Measurements from ENCODE around the gene RBP2. TPM values are rescaled to one million over a fixed set of nuclear protein-coding genes. Genes with fewer than 3 reads are reported as not detected.

The RBP2 gene
- total RNA-seq, 4 donors from 2014 or later = not detected

DNA sequence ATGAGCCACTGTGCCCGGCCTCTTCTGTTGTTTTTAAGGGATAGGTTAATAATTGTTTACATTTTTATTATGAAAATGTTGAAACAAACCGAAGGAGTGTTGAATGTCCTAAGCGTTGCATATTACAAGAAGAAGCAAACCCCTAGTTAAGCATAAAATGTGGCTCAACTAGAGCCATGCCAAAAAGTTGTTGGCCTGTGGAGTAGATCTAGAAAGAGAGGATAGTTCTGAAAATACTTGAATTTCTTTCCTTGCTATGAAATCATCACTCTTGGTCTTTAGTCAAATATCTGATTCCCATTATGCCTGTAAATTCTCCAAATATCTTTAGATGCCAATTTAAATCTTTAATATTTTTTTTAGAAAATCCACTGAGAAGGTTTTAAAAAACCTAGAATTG lies 12.8 kb downstream of the RBP2 start:
- DNase-seq = no peak
- Histone ChIP-seq H3K36me3 (no peaks in the 10 kb centered on the region), H3K9me3 (no peaks in the 10 kb centered on the region), H3K4me1 (no peaks in the 10 kb centered on the region), H3K4me3 (no peak overlapping the region), H3K27ac (no peak overlapping the region), H3K27me3 (no peaks in the 10 kb centered on the region)
- intact Hi-C loops (cut with DNase I; ENCODE audit: low total_unique reads) = no loop called here
- TF ChIP-seq POLR2A (IDR thresholded peaks at IDR 0.05) = no peak
- TF ChIP-seq, protein P1, sequence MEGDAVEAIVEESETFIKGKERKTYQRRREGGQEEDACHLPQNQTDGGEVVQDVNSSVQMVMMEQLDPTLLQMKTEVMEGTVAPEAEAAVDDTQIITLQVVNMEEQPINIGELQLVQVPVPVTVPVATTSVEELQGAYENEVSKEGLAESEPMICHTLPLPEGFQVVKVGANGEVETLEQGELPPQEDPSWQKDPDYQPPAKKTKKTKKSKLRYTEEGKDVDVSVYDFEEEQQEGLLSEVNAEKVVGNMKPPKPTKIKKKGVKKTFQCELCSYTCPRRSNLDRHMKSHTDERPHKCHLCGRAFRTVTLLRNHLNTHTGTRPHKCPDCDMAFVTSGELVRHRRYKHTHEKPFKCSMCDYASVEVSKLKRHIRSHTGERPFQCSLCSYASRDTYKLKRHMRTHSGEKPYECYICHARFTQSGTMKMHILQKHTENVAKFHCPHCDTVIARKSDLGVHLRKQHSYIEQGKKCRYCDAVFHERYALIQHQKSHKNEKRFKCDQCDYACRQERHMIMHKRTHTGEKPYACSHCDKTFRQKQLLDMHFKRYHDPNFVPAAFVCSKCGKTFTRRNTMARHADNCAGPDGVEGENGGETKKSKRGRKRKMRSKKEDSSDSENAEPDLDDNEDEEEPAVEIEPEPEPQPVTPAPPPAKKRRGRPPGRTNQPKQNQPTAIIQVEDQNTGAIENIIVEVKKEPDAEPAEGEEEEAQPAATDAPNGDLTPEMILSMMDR (IDR thresholded peaks at IDR 0.05) = no peak

DNA sequence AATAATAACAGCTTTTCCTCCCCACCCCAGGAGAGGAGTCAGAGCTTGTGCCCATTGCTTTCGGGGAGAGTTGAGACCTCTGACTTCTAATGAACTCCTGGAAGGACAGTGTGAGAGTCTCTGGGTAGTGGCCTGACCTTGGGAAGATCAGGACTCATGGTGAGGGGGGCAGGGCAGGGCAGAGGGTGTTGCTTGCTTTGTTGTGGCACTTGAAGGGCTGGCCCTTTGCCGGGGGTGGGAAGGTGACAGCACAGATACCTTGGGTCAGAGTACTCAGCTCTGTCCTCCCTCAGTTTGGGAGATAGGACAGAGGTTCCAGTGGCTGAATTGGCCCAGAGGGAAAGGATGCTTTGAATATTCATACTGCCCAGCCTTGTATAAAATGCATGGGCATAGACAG lies 15.8 kb downstream of the RBP2 start:
- Histone ChIP-seq H3K27me3 (no peaks in the 10 kb centered on the region), H3K4me1 (no peaks in the 10 kb centered on the region), H3K9me3 (no peaks in the 10 kb centered on the region), H3K36me3 (no peaks in the 10 kb centered on the region), H3K4me3 (no peak overlapping the region), H3K27ac (no peak overlapping the region)
- TF ChIP-seq POLR2A (IDR thresholded peaks at IDR 0.05) = no peak
- TF ChIP-seq, protein P1 (IDR thresholded peaks at IDR 0.05) = no peak
- DNase-seq = no peak
- intact Hi-C loops (cut with DNase I; ENCODE audit: low total_unique reads) = no loop called here

DNA sequence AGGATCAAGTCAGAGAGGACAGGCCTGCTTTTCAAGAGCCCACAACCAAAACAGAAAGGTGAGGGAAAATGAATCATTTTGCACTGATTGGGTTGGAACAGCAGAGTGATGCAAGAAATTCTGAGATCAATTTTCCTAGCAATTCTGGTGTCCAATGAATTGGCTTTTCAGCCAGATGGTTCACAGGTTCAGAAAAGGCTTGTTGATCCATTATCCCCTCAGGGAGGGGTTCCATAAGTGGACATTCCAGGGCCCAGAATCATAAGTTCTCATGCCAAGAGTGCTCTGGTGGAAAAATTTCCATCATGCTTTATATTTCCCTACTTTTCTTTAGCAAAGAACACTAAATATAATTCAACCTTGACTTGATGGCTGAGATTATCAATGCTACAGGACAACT lies 16.2 kb downstream of the RBP2 start:
- TF ChIP-seq, protein P1 (IDR thresholded peaks at IDR 0.05) = no peak
- TF ChIP-seq POLR2A (IDR thresholded peaks at IDR 0.05) = no peak
- Histone ChIP-seq H3K36me3 (no peaks in the 10 kb centered on the region), H3K9me3 (no peaks in the 10 kb centered on the region), H3K27ac (no peak overlapping the region), H3K4me3 (no peak overlapping the region), H3K27me3 (no peaks in the 10 kb centered on the region), H3K4me1 (no peaks in the 10 kb centered on the region)
- no peak for DNase-seq
- intact Hi-C loops (cut with DNase I; ENCODE audit: low total_unique reads) = no loop called here

DNA sequence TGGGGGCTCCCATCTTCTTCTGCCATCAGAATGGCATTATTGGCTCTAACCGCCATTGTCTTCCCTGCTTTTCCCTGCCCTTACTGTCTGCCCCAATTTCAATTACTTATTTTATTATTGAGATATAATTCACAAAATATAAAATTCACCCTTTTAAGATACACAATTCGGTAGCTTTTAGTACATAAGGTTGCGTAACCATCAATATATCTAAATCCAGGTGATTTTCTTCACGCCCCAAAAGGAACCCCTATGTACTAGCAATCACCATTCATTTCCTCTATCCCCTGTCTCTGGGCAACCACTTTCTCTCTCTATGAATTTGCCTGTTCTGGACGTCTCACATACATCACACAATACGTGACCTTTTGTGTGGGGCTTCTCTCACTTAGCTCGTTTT lies 18.0 kb downstream of the RBP2 start:
- DNase-seq = no peak
- no peaks in the 10 kb centered on the region for H3K27me3 ChIP-seq
- H3K4me3 ChIP-seq = no peak overlapping the region
- no peak for TF ChIP-seq POLR2A (IDR thresholded peaks at IDR 0.05)
- TF ChIP-seq, protein P1 (IDR thresholded peaks at IDR 0.05) = no peak
- no peaks in the 10 kb centered on the region for H3K4me1 ChIP-seq
- intact Hi-C loops (cut with DNase I; ENCODE audit: low total_unique reads) = no loop called here
- no peak overlapping the region for H3K27ac ChIP-seq
- H3K9me3 ChIP-seq = no peaks in the 10 kb centered on the region
- H3K36me3 ChIP-seq = no peaks in the 10 kb centered on the region

DNA sequence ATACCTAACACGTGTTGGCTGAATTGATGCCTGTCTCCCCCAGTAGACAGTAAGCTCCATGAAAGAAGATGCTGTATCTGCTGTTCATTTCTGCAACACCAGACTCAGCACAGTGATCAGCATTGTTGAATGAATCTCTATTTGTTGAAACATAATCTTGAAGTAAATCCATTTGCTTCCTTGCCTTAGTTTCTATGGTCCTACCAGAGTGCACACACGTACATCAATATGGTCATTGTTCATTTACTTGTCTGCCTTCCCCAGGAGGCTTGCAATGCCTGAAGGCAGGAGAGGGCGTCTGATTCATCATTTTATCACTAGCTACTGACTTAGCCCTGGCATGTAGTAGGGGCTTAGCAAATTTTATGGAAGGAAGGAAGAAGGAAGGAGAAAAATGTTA lies 19.2 kb downstream of the RBP2 start:
- no peak for DNase-seq
- Histone ChIP-seq H3K9me3 (no peaks in the 10 kb centered on the region), H3K27me3 (no peaks in the 10 kb centered on the region), H3K4me3 (no peak overlapping the region), H3K36me3 (no peaks in the 10 kb centered on the region), H3K4me1 (no peaks in the 10 kb centered on the region), H3K27ac (no peak overlapping the region)
- intact Hi-C loops (cut with DNase I; ENCODE audit: low total_unique reads) = no loop called here
- TF ChIP-seq POLR2A (IDR thresholded peaks at IDR 0.05) = no peak
- TF ChIP-seq, protein P1 (IDR thresholded peaks at IDR 0.05) = no peak

Data from uterus (tissue), 4 donors.